HEK293 (cell line): Measurements from ENCODE around the gene PAX6.

Source experiments
- CTCF ChIA-PET: fragments of 350-600 bp; formaldehyde crosslinking; extraction: SDS; loops from one replicate; lab custom pipeline; 2021; ENCODE audit warnings: antibody characterized with exemption; lab: Yijun Ruan, JAX
- POLR2A ChIA-PET: fragments of 300-600 bp; formaldehyde crosslinking; extraction: SDS; loops from one replicate; lab custom pipeline; 2020; ENCODE audit warnings: antibody characterized with exemption, inconsistent platforms; lab: Yijun Ruan, JAX
- H3K27ac ChIP-seq: fragments of 200-500 bp; sonication (Bioruptor generic); 2 replicates; pipeline ENCODE4 v1.5.1; 2014; ENCODE audit warnings: low read depth, low read length, control low read depth, inconsistent platforms; ENCODE audit errors: extremely low read depth
- H3K36me3 ChIP-seq, 2 experiments: fragments of 200-500 bp in 1 of 2; sonication (Bioruptor generic) in 1 of 2; 1 replicate in 1 of 2; 2 replicates in 1 of 2; pipeline ENCODE4 v1.5.1; 2014 to 2017; ENCODE audit warnings: inconsistent platforms in 2 of 2, low read length in 2 of 2; ENCODE audit not compliant: control insufficient read depth in 2 of 2, insufficient read depth in 1 of 2
- H3K4me1 ChIP-seq: fragments of 200-500 bp; sonication (Bioruptor generic); 2 replicates; pipeline ENCODE4 v1.5.1; 2014; ENCODE audit warnings: mild to moderate bottlenecking, low read length, inconsistent platforms; ENCODE audit not compliant: control insufficient read depth, insufficient read depth
- H3K4me3 ChIP-seq: 2 replicates; pipeline ENCODE4 v1.5.1; 2011; ENCODE audit warnings: low read depth, mild to moderate bottlenecking, control low read depth, low read length, moderate library complexity
- H3K9me3 ChIP-seq: fragments of 200-500 bp; sonication (Bioruptor generic); 2 replicates; pipeline ENCODE4 v1.5.1; 2014; ENCODE audit warnings: low read depth, low read length, inconsistent platforms; ENCODE audit not compliant: control insufficient read depth, insufficient read depth
- PRDM1 ChIP-seq: fragments of 450-650 bp; formaldehyde crosslinking; IDR thresholded peaks from 2 replicates; pipeline ENCODE4; 2016; ENCODE audit warnings: missing biosample characterization, missing genetic modification characterization
- SP7 ChIP-seq: fragments of 450-650 bp; formaldehyde crosslinking; IDR thresholded peaks from 2 replicates; pipeline ENCODE4 v1.5.1; 2016; ENCODE audit warnings: missing biosample characterization, missing genetic modification characterization
- ZBTB7A ChIP-seq: fragments of 450-650 bp; formaldehyde crosslinking; IDR thresholded peaks from 2 replicates; pipeline ENCODE4 v1.5.1; 2016; ENCODE audit warnings: low read depth, missing biosample characterization, missing genetic modification characterization
- ZEB2 ChIP-seq: fragments of 450-650 bp; formaldehyde crosslinking; IDR thresholded peaks from 2 replicates; pipeline ENCODE4 v1.5.1; 2016; ENCODE audit warnings: missing biosample characterization, missing genetic modification characterization
- ZNF155 ChIP-seq: fragments of 450-650 bp; formaldehyde crosslinking; IDR thresholded peaks from 2 replicates; pipeline ENCODE4 v1.5.1; 2016; ENCODE audit warnings: missing biosample characterization, missing genetic modification characterization
- ZNF23 ChIP-seq: fragments of 450-650 bp; formaldehyde crosslinking; IDR thresholded peaks from 2 replicates; pipeline ENCODE4 v1.5.1; 2016; ENCODE audit warnings: missing biosample characterization, missing genetic modification characterization, borderline replicate concordance
- ZNF433 ChIP-seq: fragments of 450-650 bp; formaldehyde crosslinking; IDR thresholded peaks from 2 replicates; pipeline ENCODE4 v1.5.1; 2016; ENCODE audit warnings: missing biosample characterization, missing genetic modification characterization, low read depth
- TF ChIP-seq, protein P1 (sequence below): fragments of 450-650 bp; formaldehyde crosslinking; IDR thresholded peaks from 2 replicates; pipeline ENCODE4 v1.5.1; 2016; ENCODE audit warnings: missing biosample characterization, missing genetic modification characterization
- TF ChIP-seq, protein P2 (sequence below): fragments of 450-650 bp; formaldehyde crosslinking; IDR thresholded peaks from 2 replicates; pipeline ENCODE4 v1.5.1; 2016; ENCODE audit warnings: missing biosample characterization, missing genetic modification characterization
- TF ChIP-seq, protein P3 (sequence below): fragments of 450-650 bp; formaldehyde crosslinking; conservative IDR thresholded peaks from 2 replicates; pipeline ENCODE4 v1.5.1; 2016; ENCODE audit warnings: low read depth, missing biosample characterization, missing genetic modification characterization
- TF ChIP-seq, protein P4 (sequence below): fragments of 450-650 bp; formaldehyde crosslinking; IDR thresholded peaks from 2 replicates; pipeline ENCODE4 v1.5.1; 2016; ENCODE audit warnings: missing biosample characterization, missing genetic modification characterization
- TF ChIP-seq, protein P5 (sequence below): fragments of 450-650 bp; formaldehyde crosslinking; IDR thresholded peaks from 2 replicates; pipeline ENCODE4 v1.5.1; 2016; ENCODE audit warnings: missing biosample characterization, missing genetic modification characterization

The PAX6 gene

DNA sequence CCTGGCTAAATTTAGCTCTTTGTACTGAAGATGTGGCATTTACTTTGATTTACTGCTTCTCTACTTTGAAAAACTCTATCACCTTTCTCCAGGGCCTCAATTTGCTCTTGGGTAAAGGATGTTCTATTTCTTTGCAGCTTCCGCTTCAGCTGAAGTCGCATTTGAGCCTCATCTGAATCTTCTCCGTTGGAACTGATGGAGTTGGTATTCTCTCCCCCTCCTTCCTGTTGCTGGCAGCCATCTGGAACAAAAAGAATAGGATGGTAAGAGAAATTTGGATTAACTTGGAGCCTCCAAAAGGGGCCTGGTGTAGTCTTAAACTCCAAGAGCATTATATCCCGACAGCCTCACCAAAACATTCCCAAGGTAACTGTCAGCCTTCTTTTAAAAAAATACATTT is 16.6 kb downstream of the PAX6 start:
- POLR2A ChIA-PET = no interaction called here

DNA sequence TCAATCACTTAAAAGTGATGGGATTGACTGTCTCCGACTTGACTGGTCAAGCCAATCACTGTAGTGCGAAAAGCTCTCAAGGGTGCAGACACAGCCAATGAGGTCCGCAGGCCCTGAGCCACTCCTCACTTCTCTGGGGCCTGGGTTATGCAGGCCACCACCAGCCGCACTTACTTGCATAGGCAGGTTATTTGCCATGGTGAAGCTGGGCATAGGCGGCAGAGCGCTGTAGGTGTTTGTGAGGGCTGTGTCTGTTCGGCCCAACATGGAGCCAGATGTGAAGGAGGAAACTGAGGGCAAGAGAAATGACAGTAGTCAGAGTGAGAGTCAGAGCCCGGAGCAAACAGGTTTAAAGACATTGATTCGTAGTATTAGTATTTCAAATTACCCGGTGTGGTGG is 17.9 kb downstream of the PAX6 start:
- TF ChIP-seq PRDM1 = no peak
- TF ChIP-seq ZNF23 (tag by site-specific recombination) = no peak
- TF ChIP-seq, protein P1, sequence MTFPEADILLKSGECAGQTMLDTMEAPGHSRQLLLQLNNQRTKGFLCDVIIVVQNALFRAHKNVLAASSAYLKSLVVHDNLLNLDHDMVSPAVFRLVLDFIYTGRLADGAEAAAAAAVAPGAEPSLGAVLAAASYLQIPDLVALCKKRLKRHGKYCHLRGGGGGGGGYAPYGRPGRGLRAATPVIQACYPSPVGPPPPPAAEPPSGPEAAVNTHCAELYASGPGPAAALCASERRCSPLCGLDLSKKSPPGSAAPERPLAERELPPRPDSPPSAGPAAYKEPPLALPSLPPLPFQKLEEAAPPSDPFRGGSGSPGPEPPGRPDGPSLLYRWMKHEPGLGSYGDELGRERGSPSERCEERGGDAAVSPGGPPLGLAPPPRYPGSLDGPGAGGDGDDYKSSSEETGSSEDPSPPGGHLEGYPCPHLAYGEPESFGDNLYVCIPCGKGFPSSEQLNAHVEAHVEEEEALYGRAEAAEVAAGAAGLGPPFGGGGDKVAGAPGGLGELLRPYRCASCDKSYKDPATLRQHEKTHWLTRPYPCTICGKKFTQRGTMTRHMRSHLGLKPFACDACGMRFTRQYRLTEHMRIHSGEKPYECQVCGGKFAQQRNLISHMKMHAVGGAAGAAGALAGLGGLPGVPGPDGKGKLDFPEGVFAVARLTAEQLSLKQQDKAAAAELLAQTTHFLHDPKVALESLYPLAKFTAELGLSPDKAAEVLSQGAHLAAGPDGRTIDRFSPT (tag by site-specific recombination) = no peak
- TF ChIP-seq, protein P2, sequence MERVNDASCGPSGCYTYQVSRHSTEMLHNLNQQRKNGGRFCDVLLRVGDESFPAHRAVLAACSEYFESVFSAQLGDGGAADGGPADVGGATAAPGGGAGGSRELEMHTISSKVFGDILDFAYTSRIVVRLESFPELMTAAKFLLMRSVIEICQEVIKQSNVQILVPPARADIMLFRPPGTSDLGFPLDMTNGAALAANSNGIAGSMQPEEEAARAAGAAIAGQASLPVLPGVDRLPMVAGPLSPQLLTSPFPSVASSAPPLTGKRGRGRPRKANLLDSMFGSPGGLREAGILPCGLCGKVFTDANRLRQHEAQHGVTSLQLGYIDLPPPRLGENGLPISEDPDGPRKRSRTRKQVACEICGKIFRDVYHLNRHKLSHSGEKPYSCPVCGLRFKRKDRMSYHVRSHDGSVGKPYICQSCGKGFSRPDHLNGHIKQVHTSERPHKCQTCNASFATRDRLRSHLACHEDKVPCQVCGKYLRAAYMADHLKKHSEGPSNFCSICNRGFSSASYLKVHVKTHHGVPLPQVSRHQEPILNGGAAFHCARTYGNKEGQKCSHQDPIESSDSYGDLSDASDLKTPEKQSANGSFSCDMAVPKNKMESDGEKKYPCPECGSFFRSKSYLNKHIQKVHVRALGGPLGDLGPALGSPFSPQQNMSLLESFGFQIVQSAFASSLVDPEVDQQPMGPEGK (tag by site-specific recombination) = no peak
- TF ChIP-seq, protein P3, sequence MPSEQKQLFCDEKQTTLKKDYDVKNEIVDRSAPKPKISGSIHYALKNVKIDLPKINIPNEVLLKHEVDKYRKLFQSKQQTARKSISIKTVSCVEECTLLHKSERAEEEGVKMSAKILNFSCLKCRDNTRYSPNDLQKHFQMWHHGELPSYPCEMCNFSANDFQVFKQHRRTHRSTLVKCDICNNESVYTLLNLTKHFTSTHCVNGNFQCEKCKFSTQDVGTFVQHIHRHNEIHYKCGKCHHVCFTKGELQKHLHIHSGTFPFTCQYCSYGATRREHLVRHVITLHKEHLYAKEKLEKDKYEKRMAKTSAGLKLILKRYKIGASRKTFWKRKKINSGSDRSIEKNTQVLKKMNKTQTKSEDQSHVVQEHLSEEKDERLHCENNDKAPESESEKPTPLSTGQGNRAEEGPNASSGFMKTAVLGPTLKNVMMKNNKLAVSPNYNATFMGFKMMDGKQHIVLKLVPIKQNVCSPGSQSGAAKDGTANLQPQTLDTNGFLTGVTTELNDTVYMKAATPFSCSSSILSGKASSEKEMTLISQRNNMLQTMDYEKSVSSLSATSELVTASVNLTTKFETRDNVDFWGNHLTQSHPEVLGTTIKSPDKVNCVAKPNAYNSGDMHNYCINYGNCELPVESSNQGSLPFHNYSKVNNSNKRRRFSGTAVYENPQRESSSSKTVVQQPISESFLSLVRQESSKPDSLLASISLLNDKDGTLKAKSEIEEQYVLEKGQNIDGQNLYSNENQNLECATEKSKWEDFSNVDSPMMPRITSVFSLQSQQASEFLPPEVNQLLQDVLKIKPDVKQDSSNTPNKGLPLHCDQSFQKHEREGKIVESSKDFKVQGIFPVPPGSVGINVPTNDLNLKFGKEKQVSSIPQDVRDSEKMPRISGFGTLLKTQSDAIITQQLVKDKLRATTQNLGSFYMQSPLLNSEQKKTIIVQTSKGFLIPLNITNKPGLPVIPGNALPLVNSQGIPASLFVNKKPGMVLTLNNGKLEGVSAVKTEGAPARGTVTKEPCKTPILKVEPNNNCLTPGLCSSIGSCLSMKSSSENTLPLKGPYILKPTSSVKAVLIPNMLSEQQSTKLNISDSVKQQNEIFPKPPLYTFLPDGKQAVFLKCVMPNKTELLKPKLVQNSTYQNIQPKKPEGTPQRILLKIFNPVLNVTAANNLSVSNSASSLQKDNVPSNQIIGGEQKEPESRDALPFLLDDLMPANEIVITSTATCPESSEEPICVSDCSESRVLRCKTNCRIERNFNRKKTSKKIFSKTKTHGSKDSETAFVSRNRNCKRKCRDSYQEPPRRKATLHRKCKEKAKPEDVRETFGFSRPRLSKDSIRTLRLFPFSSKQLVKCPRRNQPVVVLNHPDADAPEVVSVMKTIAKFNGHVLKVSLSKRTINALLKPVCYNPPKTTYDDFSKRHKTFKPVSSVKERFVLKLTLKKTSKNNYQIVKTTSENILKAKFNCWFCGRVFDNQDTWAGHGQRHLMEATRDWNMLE (tag by site-specific recombination) = no peak
- TF ChIP-seq SP7 (tag by site-specific recombination) = no peak
- TF ChIP-seq ZNF155 (tag by site-specific recombination) = no peak
- TF ChIP-seq ZBTB7A (tag by site-specific recombination) = no peak
- TF ChIP-seq, all 188 proteins: peak for 0
- ChIA-PET CTCF (no interaction called here), POLR2A (no interaction called here)
- Histone ChIP-seq H3K27ac (no peak overlapping the region), H3K4me1 (no peaks in the 10 kb centered on the region), H3K9me3 (no peaks in the 10 kb centered on the region), H3K4me3 (no peak overlapping the region), H3K36me3 (peaks cover 13 to 86% of the 10 kb centered on the region in 2 experiments)

More for the DNA sequence above, 16.6 kb downstream of the PAX6 start:
- CTCF ChIA-PET = no interaction called here
- H3K4me3 ChIP-seq = no peak overlapping the region
- peaks cover 13 to 87% of the 10 kb centered on the region in 2 experiments for H3K36me3 ChIP-seq
- no peak overlapping the region for H3K27ac ChIP-seq
- no peaks in the 10 kb centered on the region for H3K4me1 ChIP-seq
- H3K9me3 ChIP-seq = no peaks in the 10 kb centered on the region
- TF ChIP-seq, protein P4, sequence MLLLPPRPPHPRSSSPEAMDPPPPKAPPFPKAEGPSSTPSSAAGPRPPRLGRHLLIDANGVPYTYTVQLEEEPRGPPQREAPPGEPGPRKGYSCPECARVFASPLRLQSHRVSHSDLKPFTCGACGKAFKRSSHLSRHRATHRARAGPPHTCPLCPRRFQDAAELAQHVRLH (tag by site-specific recombination) = no peak
- TF ChIP-seq, protein P5, sequence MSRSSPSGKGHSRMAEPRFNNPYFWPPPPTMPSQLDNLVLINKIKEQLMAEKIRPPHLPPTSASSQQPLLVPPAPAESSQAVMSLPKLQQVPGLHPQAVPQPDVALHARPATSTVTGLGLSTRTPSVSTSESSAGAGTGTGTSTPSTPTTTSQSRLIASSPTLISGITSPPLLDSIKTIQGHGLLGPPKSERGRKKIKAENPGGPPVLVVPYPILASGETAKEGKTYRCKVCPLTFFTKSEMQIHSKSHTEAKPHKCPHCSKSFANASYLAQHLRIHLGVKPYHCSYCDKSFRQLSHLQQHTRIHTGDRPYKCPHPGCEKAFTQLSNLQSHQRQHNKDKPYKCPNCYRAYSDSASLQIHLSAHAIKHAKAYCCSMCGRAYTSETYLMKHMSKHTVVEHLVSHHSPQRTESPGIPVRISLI = no peak
- TF ChIP-seq ZNF433 (tag by site-specific recombination) (no peak), ZEB2 (no peak)
- TF ChIP-seq, protein P3 (tag by site-specific recombination) = no peak
